NCI-H2196 (cell line): ENCODE measurements around the gene C10orf143.

Experiments
- DNase-seq: peaks from one replicate; lab custom pipeline; 2025; ENCODE audit not compliant: unreplicated experiment; lab: John Stamatoyannopoulos, UW

Gene C10orf143

GRCh38 chr10:130054021-130054420 lies 56.6 kb downstream of the C10orf143 start:
- DNase-seq: no peak

- no peak for DNase-seq
Measured at GRCh38 chr10:130053561-130053960, 57.1 kb downstream of the C10orf143 start.

- DNase-seq: no peak
Measured at GRCh38 chr10:130052193-130052592, 58.4 kb downstream of the C10orf143 start.

- no peak for DNase-seq
Measured at GRCh38 chr10:130050721-130051120, 59.9 kb downstream of the C10orf143 start.

GRCh38 chr10:130049987-130050386 lies 60.6 kb downstream of the C10orf143 start:
- no peak for DNase-seq

GRCh38 chr10:130049244-130049643 lies 61.4 kb downstream of the C10orf143 start:
- no peak for DNase-seq

- DNase-seq: no peak
Measured at GRCh38 chr10:130048081-130048480, 62.5 kb downstream of the C10orf143 start.

GRCh38 chr10:130047336-130047735 lies 63.3 kb downstream of the C10orf143 start:
- no peak for DNase-seq

- DNase-seq: no peak
Measured at GRCh38 chr10:130046591-130046990, 64.0 kb downstream of the C10orf143 start.

GRCh38 chr10:130045801-130046321 lies 64.8 kb downstream of the C10orf143 start:
- no peak for DNase-seq

- DNase-seq: no peak
Measured at GRCh38 chr10:130045091-130045652, 65.5 kb downstream of the C10orf143 start.

GRCh38 chr10:130044067-130045061 lies 66.3 kb downstream of the C10orf143 start:
- DNase-seq: no peak

- DNase-seq: no peak
Measured at GRCh38 chr10:130043491-130043890, 67.1 kb downstream of the C10orf143 start.

GRCh38 chr10:130042381-130042780 lies 68.2 kb downstream of the C10orf143 start:
- no peak for DNase-seq

- no peak for DNase-seq
Measured at GRCh38 chr10:130041451-130042371, 68.9 kb downstream of the C10orf143 start.

GRCh38 chr10:130040817-130041330 lies 69.8 kb downstream of the C10orf143 start:
- DNase-seq: no peak

- no peak for DNase-seq
Measured at GRCh38 chr10:130040351-130040750, 70.3 kb downstream of the C10orf143 start.

GRCh38 chr10:130039141-130039540 lies 71.5 kb downstream of the C10orf143 start:
- DNase-seq: no peak

GRCh38 chr10:130038611-130039109 lies 72.0 kb downstream of the C10orf143 start:
- DNase-seq: no peak

- no peak for DNase-seq
Measured at GRCh38 chr10:130038019-130038555, 72.5 kb downstream of the C10orf143 start.
